Cardiac muscle cell (in vitro differentiated cells and primary cell): ENCODE results near the gene ERI3. TPM values are rescaled to one million over a fixed set of nuclear protein-coding genes. Genes with fewer than 3 reads are reported as not detected.

ENCODE experiments used
- DNase-seq, 2 donors: peaks; one replicate each; pipeline versions ENCODE4 v3.0.0 to v3.0.0-alpha.2; 2010 to 2017; ENCODE audit warnings: low read depth in 1 of 2, low spot score in 1 of 2
- H3K27ac ChIP-seq: fragments of 200-600 bp; sonication (generic); 2 replicates; pipeline ENCODE4 v1.5.1; 2016
- H3K27me3 ChIP-seq: fragments of 200-600 bp; sonication (generic); 2 replicates; pipeline ENCODE4 v1.6.0; 2016; ENCODE audit warnings: control low read depth
- H3K36me3 ChIP-seq: fragments of 200-600 bp; sonication (generic); 2 replicates; pipeline ENCODE4 v1.5.1; 2016; ENCODE audit warnings: control low read depth
- H3K4me1 ChIP-seq: fragments of 200-600 bp; sonication (generic); 2 replicates; pipeline ENCODE4 v1.8.1; 2017; ENCODE audit warnings: low read depth, mild to moderate bottlenecking, mixed run types
- H3K4me3 ChIP-seq: fragments of 200-600 bp; sonication (generic); 2 replicates; pipeline ENCODE4 v1.5.1; 2016; ENCODE audit warnings: mild to moderate bottlenecking
- H3K9me3 ChIP-seq: fragments of 200-600 bp; sonication (generic); 2 replicates; pipeline ENCODE4 v1.5.1; 2017; ENCODE audit warnings: low read depth, mild to moderate bottlenecking, control low read depth
- CTCF ChIP-seq: IDR thresholded peaks from 2 replicates; pipeline ENCODE4 v1.5.1; 2012; ENCODE audit warnings: low read depth, mild to moderate bottlenecking, low read length
- polyA plus RNA-seq: library from polyadenylated mRNA; unstranded; fragments of >200 nt; fragmentation: Nextera tagmentation; extraction: Ambion mirVana; gene quantifications from 2 replicates; pipeline ENCODE4 v1.2.1, GENCODE V29; 2016
- total RNA-seq: library from RNA; depleted of rRNA; stranded (reverse); fragments of >200 nt; gene quantifications from 2 replicates; pipeline ENCODE4 v1.2.3, GENCODE V29; 2016

Gene ERI3
- total and polyA plus RNA-seq, 2 experiments from 2014 or later, result 92.1 to 151 TPM

GRCh38 chr1:44296086-44296485 lies 59.0 kb downstream of the ERI3 start:
- no peaks in the 10 kb centered on the region for H3K27me3 ChIP-seq
- no peak for DNase-seq
- H3K27ac ChIP-seq, result no peak overlapping the region
- no peaks in the 10 kb centered on the region for H3K9me3 ChIP-seq
- no peak for TF ChIP-seq CTCF
- no peak overlapping the region for H3K4me3 ChIP-seq
- H3K4me1 ChIP-seq, result peaks cover 29% of the 10 kb centered on the region
- H3K36me3 ChIP-seq, result peaks cover 5% of the 10 kb centered on the region

GRCh38 chr1:44294588-44295007 lies 60.5 kb downstream of the ERI3 start:
- TF ChIP-seq CTCF, result peak; percentile 55
- Histone ChIP-seq H3K27me3 (no peaks in the 10 kb centered on the region), H3K4me3 (no peak overlapping the region), H3K27ac (no peak overlapping the region), H3K36me3 (peaks cover 5% of the 10 kb centered on the region), H3K4me1 (peaks cover 44% of the 10 kb centered on the region), H3K9me3 (no peaks in the 10 kb centered on the region)
- DNase-seq, result peak; percentile 57 to 86

GRCh38 chr1:44293761-44294315 lies 61.2 kb downstream of the ERI3 start:
- no peaks in the 10 kb centered on the region for H3K27me3 ChIP-seq
- no peak overlapping the region for H3K27ac ChIP-seq
- no peaks in the 10 kb centered on the region for H3K9me3 ChIP-seq
- H3K4me1 ChIP-seq, result peaks cover 46% of the 10 kb centered on the region
- peaks cover 5% of the 10 kb centered on the region for H3K36me3 ChIP-seq
- TF ChIP-seq CTCF, result no peak
- H3K4me3 ChIP-seq, result no peak overlapping the region
- DNase-seq, result no peak

GRCh38 chr1:44292651-44293050 lies 62.4 kb downstream of the ERI3 start:
- Histone ChIP-seq H3K36me3 (peaks cover 2% of the 10 kb centered on the region), H3K4me3 (no peak overlapping the region), H3K4me1 (peaks cover 45% of the 10 kb centered on the region)

GRCh38 chr1:44290250-44291094 lies 64.6 kb downstream of the ERI3 start:
- H3K4me1 ChIP-seq, result peaks cover 50% of the 10 kb centered on the region
- H3K27ac ChIP-seq, result peak overlapping the region; percentile 40
- H3K4me3 ChIP-seq, result no peak overlapping the region
- TF ChIP-seq CTCF, result no peak
- no peaks in the 10 kb centered on the region for H3K27me3 ChIP-seq
- no peaks in the 10 kb centered on the region for H3K9me3 ChIP-seq
- H3K36me3 ChIP-seq, result no peaks in the 10 kb centered on the region
- DNase-seq, result peak in 1 of 2 donors; percentile 38

More at GRCh38 chr1:44292651-44293050, 62.4 kb downstream of the ERI3 start:
- Histone ChIP-seq H3K27ac (peak overlapping the region; percentile 14), H3K27me3 (no peaks in the 10 kb centered on the region), H3K9me3 (no peaks in the 10 kb centered on the region)
- no peak for TF ChIP-seq CTCF
- peak in 1 of 2 donors; percentile 43 for DNase-seq
